ENCODE results near the gene ADPRHL1. TPM values are rescaled to one million over a fixed set of nuclear protein-coding genes. Genes with fewer than 3 reads are reported as not detected.
"Not testable (repeated sequence)": the region's sequence is repeated elsewhere in the genome, so short reads cannot be mapped to it uniquely, and the experiment has no call there.

Gene ADPRHL1
- total RNA-seq, 1 donor from 2014 or later: 2.7 TPM

- Histone ChIP-seq H3K27me3 (ENCODE audit: low read depth) (no peaks in the 10 kb centered on the region), H3K4me1 (peaks cover 12% of the 10 kb centered on the region), H3K36me3 (peaks cover 49% of the 10 kb centered on the region), H3K4me3 (peak overlapping the region; percentile 17), H3K27ac (peak overlapping the region; percentile 65), H3K9me3 (no peaks in the 10 kb centered on the region)
- no peak for DNase-seq
- ATAC-seq: no peak
- TF ChIP-seq CTCF (IDR thresholded peaks at IDR 0.05): no peak
- intact Hi-C loops (cut with DNase I): no loop called here
Measured at GRCh38 chr13:113471844-113472243, 18.6 kb upstream of the ADPRHL1 start.

GRCh38 chr13:113470635-113471163 lies 17.4 kb upstream of the ADPRHL1 start:
- intact Hi-C loops (cut with DNase I); H3K4me3 ChIP-seq; DNase-seq; ATAC-seq; H3K27ac ChIP-seq; H3K27me3 ChIP-seq (ENCODE audit: low read depth); H3K9me3 ChIP-seq: not testable (repeated sequence)
- H3K36me3 ChIP-seq: peaks cover 44% of the 10 kb centered on the region
- H3K4me1 ChIP-seq: peaks cover 12% of the 10 kb centered on the region

- Histone ChIP-seq H3K27me3 (ENCODE audit: low read depth) (no peaks in the 10 kb centered on the region), H3K36me3 (peaks cover 38% of the 10 kb centered on the region), H3K4me3 (no peak overlapping the region), H3K4me1 (peaks cover 12% of the 10 kb centered on the region), H3K9me3 (no peaks in the 10 kb centered on the region), H3K27ac (no peak overlapping the region)
- no peak for ATAC-seq
- TF ChIP-seq CTCF (IDR thresholded peaks at IDR 0.05): no peak
- no peak for DNase-seq
- intact Hi-C loops (cut with DNase I): no loop called here
Measured at GRCh38 chr13:113470073-113470472, 16.8 kb upstream of the ADPRHL1 start.

GRCh38 chr13:113469582-113469981 lies 16.3 kb upstream of the ADPRHL1 start:
- Histone ChIP-seq H3K36me3 (peaks cover 35% of the 10 kb centered on the region), H3K4me3 (no peak overlapping the region), H3K9me3 (no peaks in the 10 kb centered on the region), H3K27ac (no peak overlapping the region), H3K4me1 (peaks cover 11% of the 10 kb centered on the region), H3K27me3 (ENCODE audit: low read depth) (no peaks in the 10 kb centered on the region)
- TF ChIP-seq CTCF (IDR thresholded peaks at IDR 0.05): no peak
- intact Hi-C loops (cut with DNase I): no loop called here
- DNase-seq (no peak), ATAC-seq (no peak)

- Histone ChIP-seq H3K4me3 (no peak overlapping the region), H3K36me3 (peaks cover 30% of the 10 kb centered on the region), H3K27me3 (ENCODE audit: low read depth) (no peaks in the 10 kb centered on the region), H3K27ac (no peak overlapping the region), H3K9me3 (no peaks in the 10 kb centered on the region), H3K4me1 (peaks cover 2% of the 10 kb centered on the region)
- ATAC-seq (no peak), DNase-seq (no peak)
- TF ChIP-seq CTCF (IDR thresholded peaks at IDR 0.05): no peak
- intact Hi-C loops (cut with DNase I): no loop called here
Measured at GRCh38 chr13:113468472-113469201, 15.3 kb upstream of the ADPRHL1 start.

- intact Hi-C loops (cut with DNase I): no loop called here
- H3K4me1 ChIP-seq: no peaks in the 10 kb centered on the region
- H3K9me3 ChIP-seq: no peaks in the 10 kb centered on the region
- no peak for ATAC-seq
- H3K27me3 ChIP-seq (ENCODE audit: low read depth): no peaks in the 10 kb centered on the region
- peaks cover 27% of the 10 kb centered on the region for H3K36me3 ChIP-seq
- no peak for DNase-seq
- no peak overlapping the region for H3K4me3 ChIP-seq
- TF ChIP-seq CTCF (IDR thresholded peaks at IDR 0.05): no peak
- H3K27ac ChIP-seq: no peak overlapping the region
Measured at GRCh38 chr13:113468029-113468428, 14.7 kb upstream of the ADPRHL1 start.

All from lower lobe of right lung (tissue), 2 donors.